Left renal cortex interstitium (tissue), 4 donors: Measurements from ENCODE around the gene PARD3B. TPM values are rescaled to one million over a fixed set of nuclear protein-coding genes. Genes with fewer than 3 reads are reported as not detected.

ENCODE experiments used
- DNase-seq, 4 donors: peaks; one replicate each; pipeline ENCODE4 v3.0.0-alpha.2; 2013; ENCODE audit warnings: low read depth in 4 of 4, low spot score in 2 of 4, missing footprints in 1 of 4
- polyA plus RNA-seq, 4 donors: library from polyadenylated mRNA; unstranded; fragments of 120-200 nt; gene quantifications; one replicate each; pipeline ENCODE4 v1.2.1, GENCODE V29; 2013; ENCODE audit not compliant: insufficient read length in 4 of 4

Gene PARD3B
- polyA plus RNA-seq, 4 donors = 31.9 to 36.3 (median 34.3) TPM

DNA sequence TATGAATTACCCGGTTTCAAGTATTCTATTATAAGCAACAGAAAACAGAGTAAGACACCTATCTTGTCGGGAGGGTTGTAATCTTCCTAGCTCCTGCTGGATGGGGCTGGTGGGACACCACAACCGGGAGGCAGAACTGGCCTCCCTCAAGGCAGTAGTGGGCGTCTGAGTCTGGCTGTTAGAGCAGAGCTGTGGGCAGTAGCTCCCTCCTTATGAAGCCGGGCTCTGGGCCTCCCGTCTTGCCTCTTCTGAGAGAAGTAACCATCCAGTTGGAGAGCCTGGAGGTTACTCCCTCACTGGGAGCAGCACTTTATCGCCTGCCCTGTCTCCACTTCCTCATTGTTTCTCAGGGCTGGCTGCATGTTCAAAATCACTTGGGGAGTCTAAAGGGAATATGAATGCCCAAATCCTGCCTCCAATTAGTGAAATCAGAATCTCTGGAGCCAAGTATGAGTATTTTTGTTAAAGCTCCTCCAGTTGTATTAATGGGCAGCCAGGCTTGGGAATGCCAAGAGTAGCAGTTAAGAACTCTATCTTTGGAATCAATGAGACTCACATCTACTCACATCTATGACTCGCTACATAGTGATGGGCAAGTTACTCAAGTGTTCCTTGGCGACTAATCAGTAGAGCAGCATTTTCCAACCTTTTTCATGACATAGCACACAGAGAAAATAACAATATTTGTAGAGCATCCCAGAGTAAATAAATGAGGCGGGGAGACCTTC, 1109.8 kb downstream of the PARD3B start:
- DNase-seq = no peak

DNA sequence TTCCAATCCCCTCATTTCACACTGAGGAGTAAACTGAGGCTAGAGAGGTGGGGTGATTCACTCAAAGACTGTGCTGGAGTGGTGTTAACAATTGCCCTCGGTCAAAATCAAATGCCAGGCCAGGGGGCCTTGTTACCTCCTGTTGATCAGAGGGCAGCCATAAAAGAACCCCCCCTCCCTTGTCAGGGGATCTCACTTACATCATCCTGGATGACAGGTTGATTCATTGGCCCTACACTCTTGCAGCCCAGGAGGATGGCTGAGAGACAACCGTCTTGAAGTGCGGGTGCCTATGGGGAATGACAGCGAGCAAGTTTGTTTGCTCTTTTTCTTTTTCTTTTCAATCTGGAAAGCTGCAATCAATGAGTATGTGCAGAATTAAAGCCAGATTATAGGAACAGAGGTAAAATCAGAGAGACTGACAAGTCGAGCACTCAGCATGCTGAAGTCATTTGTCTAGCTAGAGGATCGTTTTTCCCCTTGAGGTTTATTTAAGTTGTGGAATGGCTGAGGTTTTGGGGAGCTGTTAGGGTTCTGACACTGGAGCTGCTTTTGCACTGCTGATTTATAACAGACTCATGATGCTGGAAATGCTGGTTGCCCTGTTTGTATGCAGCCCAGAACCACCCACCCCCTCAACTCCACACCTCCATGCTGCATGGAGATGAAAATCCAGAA, 1110.6 kb downstream of the PARD3B start:
- DNase-seq = no peak

DNA sequence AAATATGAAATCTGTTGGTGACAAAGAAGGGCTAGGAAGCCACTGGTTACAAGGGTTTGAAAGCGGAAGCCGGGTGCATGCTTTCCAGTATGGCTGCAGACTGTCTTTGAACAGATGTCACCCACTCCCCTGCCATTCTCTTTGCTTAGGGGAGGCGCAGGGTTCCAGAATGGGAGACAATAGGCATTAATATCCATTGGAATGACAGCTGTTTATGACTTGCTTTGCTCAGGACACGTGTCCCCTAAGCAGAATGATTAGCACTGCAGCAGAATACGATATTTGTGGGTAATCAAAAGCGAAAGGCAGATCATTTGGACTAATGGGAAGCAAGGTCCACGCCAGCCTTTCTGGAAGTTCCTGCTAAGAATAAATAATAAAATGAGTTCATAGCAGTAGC, 1111.2 kb downstream of the PARD3B start:
- no peak for DNase-seq

DNA sequence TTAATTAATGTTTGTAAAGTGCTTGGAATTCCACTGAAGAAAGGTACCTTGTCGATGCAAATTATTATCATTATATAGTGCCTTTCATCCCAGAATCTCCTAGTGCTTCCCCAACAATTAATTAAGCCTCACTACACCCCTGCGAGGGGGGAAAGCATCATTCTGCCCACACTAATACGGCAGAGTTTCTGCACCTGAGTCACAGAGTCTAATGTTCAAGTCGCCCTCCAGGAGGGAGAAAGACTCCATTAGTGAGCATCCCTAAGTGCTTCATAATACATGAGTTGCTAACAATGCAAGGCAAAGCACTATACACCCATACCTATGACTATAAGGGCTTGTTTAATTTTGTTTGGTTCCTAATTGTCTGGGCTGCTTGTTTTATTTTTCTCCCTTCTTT, 1111.7 kb downstream of the PARD3B start:
- DNase-seq = no peak

DNA sequence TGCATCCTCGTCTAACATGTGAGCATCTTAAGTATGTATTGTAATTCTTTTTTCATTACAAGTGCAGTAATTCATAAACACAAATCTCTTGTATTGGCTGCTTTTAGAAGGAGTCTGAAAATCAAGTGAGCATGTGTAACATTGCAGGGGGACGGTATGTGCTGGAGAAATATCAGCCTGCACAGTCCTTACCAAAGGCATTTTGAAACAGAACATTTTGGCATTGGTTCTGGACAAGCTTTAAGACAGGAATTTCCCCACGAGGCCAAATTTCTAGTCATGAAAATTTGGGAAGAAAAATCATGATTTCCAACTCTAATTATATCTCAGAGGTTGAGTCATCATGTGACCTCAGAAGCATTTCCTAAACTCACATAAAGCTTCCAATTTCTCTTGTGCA, 1112.3 kb downstream of the PARD3B start:
- DNase-seq = no peak

DNA sequence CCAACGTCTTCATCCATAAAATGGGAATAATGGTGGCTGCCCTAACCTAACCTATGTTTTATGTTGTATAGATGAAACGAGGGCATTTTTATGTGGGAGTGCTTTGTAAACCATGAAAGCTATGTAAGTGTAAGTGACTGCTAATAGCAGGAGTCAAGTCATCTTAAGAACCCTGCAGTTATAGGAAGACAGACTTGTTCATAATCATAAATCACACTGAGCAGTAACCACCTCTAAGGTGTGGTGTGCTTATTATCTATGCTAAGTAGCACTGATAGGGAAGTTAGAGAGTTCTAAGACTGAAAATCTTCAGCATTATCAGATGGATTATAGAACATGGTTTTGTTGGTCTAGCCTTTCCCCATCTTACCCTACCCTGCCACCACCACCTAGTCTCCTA, 1112.8 kb downstream of the PARD3B start:
- DNase-seq = no peak

DNA sequence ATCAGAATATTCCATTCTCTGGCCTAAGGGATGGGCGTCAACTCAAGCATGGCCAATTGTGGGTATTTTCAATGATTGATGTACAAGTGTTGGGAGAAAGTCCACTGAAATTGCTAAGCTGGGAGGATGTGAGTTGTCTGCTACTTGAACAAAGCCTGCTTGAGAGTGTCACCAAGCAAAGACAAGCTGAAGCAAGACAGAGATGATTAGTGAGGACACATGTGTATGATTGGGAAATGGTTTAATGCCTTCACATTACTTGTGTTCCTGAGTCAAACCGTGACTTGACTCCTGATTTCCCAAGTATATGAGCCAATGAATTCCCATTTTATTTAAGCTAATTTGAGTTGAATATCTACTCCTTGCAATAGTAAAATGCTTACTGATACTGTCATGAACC, 1113.3 kb downstream of the PARD3B start:
- DNase-seq = no peak

DNA sequence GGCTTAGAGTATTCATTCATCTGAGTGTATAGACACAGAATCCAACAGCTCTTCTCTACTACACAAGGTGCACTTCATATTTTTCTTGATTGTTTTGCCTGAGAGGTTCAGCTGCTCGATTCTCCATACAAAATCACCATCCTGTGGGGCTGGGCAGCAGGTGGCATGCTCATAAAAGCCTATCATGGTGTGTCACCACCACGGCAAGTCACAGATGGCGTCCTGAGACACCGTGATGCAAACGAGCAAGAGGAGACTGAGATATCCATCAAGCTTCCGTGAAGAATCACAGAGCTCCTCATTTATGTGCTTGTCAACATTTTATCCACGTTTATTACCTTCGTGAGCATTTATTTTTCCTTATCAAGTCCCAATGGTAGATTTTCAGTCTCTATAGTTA, 1114.6 kb downstream of the PARD3B start:
- no peak for DNase-seq

DNA sequence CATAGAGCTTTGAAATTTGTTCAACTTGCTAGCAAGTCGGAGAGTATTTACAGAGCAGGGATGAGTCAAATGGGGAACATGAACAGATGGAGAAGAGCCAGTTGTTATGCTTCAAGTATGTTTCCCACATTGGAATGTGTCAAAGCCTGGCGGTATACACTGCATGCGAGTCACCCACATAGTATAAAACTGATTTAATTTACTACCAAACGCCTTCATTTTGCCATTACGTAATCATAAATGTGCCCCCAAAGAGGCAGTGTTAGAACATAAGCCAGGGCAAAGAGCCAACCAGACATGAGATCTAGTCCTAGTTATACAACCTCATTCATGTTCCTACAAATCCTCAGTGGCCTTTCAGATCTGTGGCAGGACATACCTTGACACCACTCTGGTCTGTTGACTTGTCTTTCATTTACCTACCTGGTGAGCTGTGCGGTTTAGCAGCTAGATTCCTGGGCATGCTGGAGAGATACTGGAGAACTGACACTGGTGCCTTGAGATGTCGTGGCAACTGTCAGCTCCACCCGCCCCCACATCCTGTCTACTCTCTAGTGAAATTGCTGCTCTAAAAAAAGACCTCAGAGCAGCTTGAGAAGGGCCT, 1115.3 kb downstream of the PARD3B start:
- DNase-seq = no peak

DNA sequence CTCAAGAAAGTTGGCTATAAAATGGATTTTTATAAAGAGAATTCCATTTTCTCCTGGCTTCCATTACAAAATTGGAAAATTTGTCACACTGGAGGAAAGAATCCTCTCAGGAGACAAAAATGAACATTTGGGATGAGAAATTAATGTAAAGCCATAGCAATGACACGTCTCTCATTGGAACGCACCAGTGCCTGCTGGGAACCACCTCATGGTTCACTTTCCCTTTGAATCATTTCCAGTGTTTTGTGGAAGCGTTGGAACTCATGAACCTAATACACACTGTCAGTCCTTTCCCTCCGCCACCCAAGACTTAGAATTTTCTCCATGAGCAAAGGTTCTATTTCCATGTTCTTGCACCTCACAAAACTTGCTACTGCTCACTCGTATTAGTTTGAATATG, 1116.0 kb downstream of the PARD3B start:
- no peak for DNase-seq

DNA sequence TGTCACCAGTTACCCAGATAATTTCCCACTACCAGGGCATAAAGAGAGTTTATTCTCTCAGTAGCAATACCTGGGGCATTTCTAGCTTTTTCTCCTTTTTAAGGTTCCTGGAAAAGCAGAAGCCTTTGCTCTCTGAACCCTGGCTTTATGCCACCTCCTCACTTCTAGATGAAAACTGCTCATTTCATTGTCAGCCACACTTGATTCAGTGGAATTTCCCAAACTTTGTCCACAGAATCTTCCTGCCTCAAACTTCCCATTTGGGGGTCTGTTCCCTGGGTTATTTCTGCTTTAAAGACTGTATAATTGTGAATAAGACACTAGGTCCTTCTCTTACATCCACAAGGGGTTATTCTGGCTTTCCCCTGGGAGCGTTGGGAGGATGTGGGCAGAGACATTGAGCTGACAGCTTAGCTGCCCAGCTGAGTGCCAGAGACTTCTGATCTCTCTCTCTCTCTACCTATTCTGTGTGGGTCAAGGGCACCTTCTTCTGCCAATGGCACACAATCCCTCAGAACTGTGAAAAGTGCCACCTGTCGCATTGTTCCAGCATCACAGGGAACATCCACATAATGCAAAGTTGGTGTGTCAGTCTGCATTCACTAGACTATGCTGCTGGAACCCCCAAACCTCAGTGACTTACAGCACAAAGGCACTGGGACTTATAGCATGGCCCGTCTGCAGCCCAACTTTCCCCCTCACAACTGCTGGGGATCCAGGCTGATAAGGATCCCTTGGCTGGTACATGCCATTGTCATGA, 1117.1 kb downstream of the PARD3B start:
- no peak for DNase-seq

DNA sequence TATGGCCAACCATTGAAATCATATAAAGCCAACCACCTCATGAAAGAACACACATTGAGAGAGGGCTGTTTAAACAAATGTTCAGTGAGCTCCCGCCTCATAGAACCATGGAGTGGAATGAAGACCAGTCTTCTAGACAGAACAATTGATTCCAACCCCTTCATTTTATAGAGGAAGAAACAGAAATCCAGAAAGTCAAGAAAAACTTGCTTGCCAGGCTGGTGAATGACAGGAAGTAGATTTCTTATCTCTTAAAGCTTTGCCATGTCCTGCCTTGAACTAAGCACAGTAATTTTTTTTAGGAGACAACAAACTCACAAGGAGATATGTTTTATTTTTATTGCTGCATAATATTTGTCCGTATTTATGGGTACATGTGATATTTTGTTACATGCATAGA, 1120.5 kb downstream of the PARD3B start:
- no peak for DNase-seq
